Panc1 (cell line): ENCODE results near the gene DENND4C.

Source experiments
- SIN3A ChIP-seq: IDR thresholded peaks from 2 replicates; pipeline ENCODE4 v1.6.1; 2012; ENCODE audit warnings: low read depth, mild to moderate bottlenecking, low read length, moderate library complexity, borderline replicate concordance; ENCODE audit not compliant: insufficient read depth
- TF ChIP-seq, protein P1 (sequence below): fragments of 450-650 bp; IDR thresholded peaks from 2 replicates; pipeline ENCODE4 v1.5.1; 2017; ENCODE audit warnings: mild to moderate bottlenecking

GRCh38 chr9:19255821-19256220 is 25.3 kb downstream of the DENND4C start:
- TF ChIP-seq, protein P1, sequence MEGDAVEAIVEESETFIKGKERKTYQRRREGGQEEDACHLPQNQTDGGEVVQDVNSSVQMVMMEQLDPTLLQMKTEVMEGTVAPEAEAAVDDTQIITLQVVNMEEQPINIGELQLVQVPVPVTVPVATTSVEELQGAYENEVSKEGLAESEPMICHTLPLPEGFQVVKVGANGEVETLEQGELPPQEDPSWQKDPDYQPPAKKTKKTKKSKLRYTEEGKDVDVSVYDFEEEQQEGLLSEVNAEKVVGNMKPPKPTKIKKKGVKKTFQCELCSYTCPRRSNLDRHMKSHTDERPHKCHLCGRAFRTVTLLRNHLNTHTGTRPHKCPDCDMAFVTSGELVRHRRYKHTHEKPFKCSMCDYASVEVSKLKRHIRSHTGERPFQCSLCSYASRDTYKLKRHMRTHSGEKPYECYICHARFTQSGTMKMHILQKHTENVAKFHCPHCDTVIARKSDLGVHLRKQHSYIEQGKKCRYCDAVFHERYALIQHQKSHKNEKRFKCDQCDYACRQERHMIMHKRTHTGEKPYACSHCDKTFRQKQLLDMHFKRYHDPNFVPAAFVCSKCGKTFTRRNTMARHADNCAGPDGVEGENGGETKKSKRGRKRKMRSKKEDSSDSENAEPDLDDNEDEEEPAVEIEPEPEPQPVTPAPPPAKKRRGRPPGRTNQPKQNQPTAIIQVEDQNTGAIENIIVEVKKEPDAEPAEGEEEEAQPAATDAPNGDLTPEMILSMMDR = no peak
- no peak for TF ChIP-seq SIN3A
